ENCODE measurements around the gene ZBTB20. TPM values are rescaled to one million over a fixed set of nuclear protein-coding genes. Genes with fewer than 3 reads are reported as not detected.

The ZBTB20 gene
- polyA plus RNA-seq, 1 donor from 2014 or later = 4.8 TPM

DNA sequence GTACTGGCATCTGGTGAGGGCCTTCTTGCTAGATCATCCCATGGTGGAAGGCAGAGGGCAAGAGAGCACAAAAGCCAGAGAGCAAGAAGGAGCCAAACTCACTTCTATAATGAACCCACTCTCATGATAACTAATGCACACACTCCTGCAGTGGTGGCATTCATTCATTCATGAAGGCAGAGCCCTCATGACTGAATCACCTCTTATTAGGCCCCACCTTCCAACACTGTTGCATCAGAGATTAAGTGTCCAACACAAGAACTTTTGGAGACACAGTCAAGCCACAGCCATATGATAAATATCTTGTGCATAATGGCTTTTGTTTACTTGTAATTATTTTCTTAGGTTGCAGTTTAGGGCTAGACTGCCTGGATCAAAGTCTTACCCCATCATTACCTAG lies 670.6 kb downstream of the ZBTB20 start:
- no peak overlapping the region for H3K4me2 ChIP-seq (ENCODE audit: low read length)
- TF ChIP-seq MXI1 (conservative IDR thresholded peaks at IDR 0.05; ENCODE audit: poor library complexity, severe bottlenecking) (no peak), RAD21 (conservative IDR thresholded peaks at IDR 0.05) (no peak), SMC3 (conservative IDR thresholded peaks at IDR 0.05; ENCODE audit: poor library complexity) (no peak), POLR2AphosphoS5 (IDR thresholded peaks at IDR 0.05) (no peak), EZH2 (IDR thresholded peaks at IDR 0.05; ENCODE audit: borderline replicate concordance, insufficient read depth, low read length, poor library complexity, severe bottlenecking) (no peak), EP300 (conservative IDR thresholded peaks at IDR 0.05; ENCODE audit: poor library complexity, severe bottlenecking) (no peak), TAF1 (IDR thresholded peaks at IDR 0.05; ENCODE audit: low read depth) (no peak)
- TF ChIP-seq, protein P1, sequence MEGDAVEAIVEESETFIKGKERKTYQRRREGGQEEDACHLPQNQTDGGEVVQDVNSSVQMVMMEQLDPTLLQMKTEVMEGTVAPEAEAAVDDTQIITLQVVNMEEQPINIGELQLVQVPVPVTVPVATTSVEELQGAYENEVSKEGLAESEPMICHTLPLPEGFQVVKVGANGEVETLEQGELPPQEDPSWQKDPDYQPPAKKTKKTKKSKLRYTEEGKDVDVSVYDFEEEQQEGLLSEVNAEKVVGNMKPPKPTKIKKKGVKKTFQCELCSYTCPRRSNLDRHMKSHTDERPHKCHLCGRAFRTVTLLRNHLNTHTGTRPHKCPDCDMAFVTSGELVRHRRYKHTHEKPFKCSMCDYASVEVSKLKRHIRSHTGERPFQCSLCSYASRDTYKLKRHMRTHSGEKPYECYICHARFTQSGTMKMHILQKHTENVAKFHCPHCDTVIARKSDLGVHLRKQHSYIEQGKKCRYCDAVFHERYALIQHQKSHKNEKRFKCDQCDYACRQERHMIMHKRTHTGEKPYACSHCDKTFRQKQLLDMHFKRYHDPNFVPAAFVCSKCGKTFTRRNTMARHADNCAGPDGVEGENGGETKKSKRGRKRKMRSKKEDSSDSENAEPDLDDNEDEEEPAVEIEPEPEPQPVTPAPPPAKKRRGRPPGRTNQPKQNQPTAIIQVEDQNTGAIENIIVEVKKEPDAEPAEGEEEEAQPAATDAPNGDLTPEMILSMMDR (IDR thresholded peaks at IDR 0.05; ENCODE audit: poor library complexity, severe bottlenecking) = no peak
- TF ChIP-seq, protein P2, sequence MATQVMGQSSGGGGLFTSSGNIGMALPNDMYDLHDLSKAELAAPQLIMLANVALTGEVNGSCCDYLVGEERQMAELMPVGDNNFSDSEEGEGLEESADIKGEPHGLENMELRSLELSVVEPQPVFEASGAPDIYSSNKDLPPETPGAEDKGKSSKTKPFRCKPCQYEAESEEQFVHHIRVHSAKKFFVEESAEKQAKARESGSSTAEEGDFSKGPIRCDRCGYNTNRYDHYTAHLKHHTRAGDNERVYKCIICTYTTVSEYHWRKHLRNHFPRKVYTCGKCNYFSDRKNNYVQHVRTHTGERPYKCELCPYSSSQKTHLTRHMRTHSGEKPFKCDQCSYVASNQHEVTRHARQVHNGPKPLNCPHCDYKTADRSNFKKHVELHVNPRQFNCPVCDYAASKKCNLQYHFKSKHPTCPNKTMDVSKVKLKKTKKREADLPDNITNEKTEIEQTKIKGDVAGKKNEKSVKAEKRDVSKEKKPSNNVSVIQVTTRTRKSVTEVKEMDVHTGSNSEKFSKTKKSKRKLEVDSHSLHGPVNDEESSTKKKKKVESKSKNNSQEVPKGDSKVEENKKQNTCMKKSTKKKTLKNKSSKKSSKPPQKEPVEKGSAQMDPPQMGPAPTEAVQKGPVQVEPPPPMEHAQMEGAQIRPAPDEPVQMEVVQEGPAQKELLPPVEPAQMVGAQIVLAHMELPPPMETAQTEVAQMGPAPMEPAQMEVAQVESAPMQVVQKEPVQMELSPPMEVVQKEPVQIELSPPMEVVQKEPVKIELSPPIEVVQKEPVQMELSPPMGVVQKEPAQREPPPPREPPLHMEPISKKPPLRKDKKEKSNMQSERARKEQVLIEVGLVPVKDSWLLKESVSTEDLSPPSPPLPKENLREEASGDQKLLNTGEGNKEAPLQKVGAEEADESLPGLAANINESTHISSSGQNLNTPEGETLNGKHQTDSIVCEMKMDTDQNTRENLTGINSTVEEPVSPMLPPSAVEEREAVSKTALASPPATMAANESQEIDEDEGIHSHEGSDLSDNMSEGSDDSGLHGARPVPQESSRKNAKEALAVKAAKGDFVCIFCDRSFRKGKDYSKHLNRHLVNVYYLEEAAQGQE (IDR thresholded peaks at IDR 0.05; ENCODE audit: borderline replicate concordance) = no peak
- H3K9me2 ChIP-seq (ENCODE audit: insufficient read depth, low read length) = no peaks in the 10 kb centered on the region

GRCh38 chr3:114471478-114471877 lies 675.6 kb downstream of the ZBTB20 start:
- no peak overlapping the region for H3K9ac ChIP-seq (ENCODE audit: low read length)
- no peaks in the 10 kb centered on the region for H3K36me3 ChIP-seq (ENCODE audit: insufficient read depth, low read length)
- H3K27ac ChIP-seq (ENCODE audit: low read length) = no peak overlapping the region
- H3K4me3 ChIP-seq (ENCODE audit: low read length) = no peak overlapping the region
- no peaks in the 10 kb centered on the region for H3K9me3 ChIP-seq (ENCODE audit: low read length)
- H4K20me1 ChIP-seq (ENCODE audit: insufficient read depth) = no peaks in the 10 kb centered on the region
- no peak overlapping the region for H2AFZ ChIP-seq (ENCODE audit: low read depth, low read length)
- no peaks in the 10 kb centered on the region for H3K79me2 ChIP-seq (replicated peaks; ENCODE audit: insufficient read depth, low read length)
- no peaks in the 10 kb centered on the region for H3K27me3 ChIP-seq (ENCODE audit: insufficient read depth, low read depth, low read length)
- H3K4me2 ChIP-seq (ENCODE audit: low read length) = no peak overlapping the region
- TF ChIP-seq RAD21 (conservative IDR thresholded peaks at IDR 0.05) (no peak), EP300 (conservative IDR thresholded peaks at IDR 0.05; ENCODE audit: poor library complexity, severe bottlenecking) (no peak), EZH2 (IDR thresholded peaks at IDR 0.05; ENCODE audit: borderline replicate concordance, insufficient read depth, low read length, poor library complexity, severe bottlenecking) (no peak)
- no peaks in the 10 kb centered on the region for H3K9me2 ChIP-seq (ENCODE audit: insufficient read depth, low read length)
- H3F3A ChIP-seq (ENCODE audit: insufficient read depth, low read length, poor library complexity, severe bottlenecking) = no peaks in the 10 kb centered on the region

More for the DNA sequence above, 670.6 kb downstream of the ZBTB20 start:
- no peaks in the 10 kb centered on the region for H4K20me1 ChIP-seq (ENCODE audit: insufficient read depth)
- H3K27ac ChIP-seq (ENCODE audit: low read length) = no peak overlapping the region
- no peaks in the 10 kb centered on the region for H3F3A ChIP-seq (ENCODE audit: insufficient read depth, low read length, poor library complexity, severe bottlenecking)
- no peak overlapping the region for H3K9ac ChIP-seq (ENCODE audit: low read length)
- H3K27me3 ChIP-seq (ENCODE audit: insufficient read depth, low read depth, low read length) = no peaks in the 10 kb centered on the region
- no peak overlapping the region for H2AFZ ChIP-seq (ENCODE audit: low read depth, low read length)
- no peak overlapping the region for H3K4me3 ChIP-seq (ENCODE audit: low read length)
- no peaks in the 10 kb centered on the region for H3K9me3 ChIP-seq (ENCODE audit: low read length)
- H3K79me2 ChIP-seq (replicated peaks; ENCODE audit: insufficient read depth, low read length) = no peaks in the 10 kb centered on the region
- H3K36me3 ChIP-seq (ENCODE audit: insufficient read depth, low read length) = no peaks in the 10 kb centered on the region

Data from neural cell (in vitro differentiated cells).